ENCODE results near the gene RAD51.

The RAD51 gene

DNA sequence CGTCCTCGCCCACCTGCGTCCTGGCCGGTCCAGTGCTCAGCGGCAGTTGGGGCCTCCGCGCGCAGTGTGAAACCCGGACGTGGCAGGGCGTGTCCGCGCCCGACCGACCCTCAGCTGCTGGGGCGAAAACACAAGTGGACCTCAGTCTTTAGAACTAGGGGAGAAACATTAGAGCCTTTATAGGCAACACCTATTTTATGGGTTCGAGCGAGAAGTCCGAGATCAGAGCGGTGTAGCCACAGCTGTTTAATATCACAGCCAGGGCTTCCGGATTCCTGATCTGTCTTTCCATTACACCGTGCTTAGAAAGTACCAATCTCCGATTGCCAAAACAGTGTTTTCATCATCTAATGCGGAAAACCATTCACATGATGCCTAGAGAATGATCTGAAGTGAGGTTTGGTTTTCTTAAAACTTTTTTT, 506 bp downstream of the RAD51 start:
- no peaks in the 10 kb centered on the region for H4K20me1 ChIP-seq (ENCODE audit: insufficient read depth, low read length)
- peak overlapping the region; percentile 92 for H3K4me3 ChIP-seq (ENCODE audit: low read depth, low read length, poor library complexity, severe bottlenecking)
- peak overlapping the region; percentile 85 for H3K9ac ChIP-seq (ENCODE audit: low read length)
- peaks cover 18% of the 10 kb centered on the region for H3K4me1 ChIP-seq (ENCODE audit: insufficient read depth, low read length, severe bottlenecking)
- no peaks in the 10 kb centered on the region for H3K9me3 ChIP-seq (ENCODE audit: low read length)
- H3K27me3 ChIP-seq (ENCODE audit: insufficient read depth, low read length), result no peaks in the 10 kb centered on the region
- H3K36me3 ChIP-seq (ENCODE audit: insufficient read depth, low read length), result peaks cover 20% of the 10 kb centered on the region
- H3K9me2 ChIP-seq (ENCODE audit: low read depth, low read length), result no peaks in the 10 kb centered on the region
- H2AFZ ChIP-seq (ENCODE audit: low read length), result no peak overlapping the region
- H3K79me2 ChIP-seq (ENCODE audit: insufficient read depth, low read length), result peaks cover 11% of the 10 kb centered on the region
- H3K27ac ChIP-seq (ENCODE audit: low read depth, low read length, poor library complexity, severe bottlenecking), result peak overlapping the region; percentile 91
- TF ChIP-seq, protein P1, sequence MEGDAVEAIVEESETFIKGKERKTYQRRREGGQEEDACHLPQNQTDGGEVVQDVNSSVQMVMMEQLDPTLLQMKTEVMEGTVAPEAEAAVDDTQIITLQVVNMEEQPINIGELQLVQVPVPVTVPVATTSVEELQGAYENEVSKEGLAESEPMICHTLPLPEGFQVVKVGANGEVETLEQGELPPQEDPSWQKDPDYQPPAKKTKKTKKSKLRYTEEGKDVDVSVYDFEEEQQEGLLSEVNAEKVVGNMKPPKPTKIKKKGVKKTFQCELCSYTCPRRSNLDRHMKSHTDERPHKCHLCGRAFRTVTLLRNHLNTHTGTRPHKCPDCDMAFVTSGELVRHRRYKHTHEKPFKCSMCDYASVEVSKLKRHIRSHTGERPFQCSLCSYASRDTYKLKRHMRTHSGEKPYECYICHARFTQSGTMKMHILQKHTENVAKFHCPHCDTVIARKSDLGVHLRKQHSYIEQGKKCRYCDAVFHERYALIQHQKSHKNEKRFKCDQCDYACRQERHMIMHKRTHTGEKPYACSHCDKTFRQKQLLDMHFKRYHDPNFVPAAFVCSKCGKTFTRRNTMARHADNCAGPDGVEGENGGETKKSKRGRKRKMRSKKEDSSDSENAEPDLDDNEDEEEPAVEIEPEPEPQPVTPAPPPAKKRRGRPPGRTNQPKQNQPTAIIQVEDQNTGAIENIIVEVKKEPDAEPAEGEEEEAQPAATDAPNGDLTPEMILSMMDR (IDR thresholded peaks at IDR 0.05; ENCODE audit: low read length), result no peak
- TF ChIP-seq EZH2 (IDR thresholded peaks at IDR 0.05; ENCODE audit: borderline replicate concordance, low read length), result no peak
- H3K4me2 ChIP-seq (ENCODE audit: low read length), result peak overlapping the region; percentile 87
- H3F3A ChIP-seq (ENCODE audit: insufficient read depth, low read length), result no peaks in the 10 kb centered on the region; the same call in 1 of the 2 replicates

GRCh38 chr15:40696228-40696627, 1.3 kb downstream of the RAD51 start:
- peaks cover 18% of the 10 kb centered on the region for H3K4me1 ChIP-seq (ENCODE audit: insufficient read depth, low read length, severe bottlenecking)
- H3K36me3 ChIP-seq (ENCODE audit: insufficient read depth, low read length), result peaks cover 27% of the 10 kb centered on the region
- H3K4me2 ChIP-seq (ENCODE audit: low read length), result peak overlapping the region; percentile 87
- no peaks in the 10 kb centered on the region for H3K9me2 ChIP-seq (ENCODE audit: low read depth, low read length)
- H3K4me3 ChIP-seq (ENCODE audit: low read depth, low read length, poor library complexity, severe bottlenecking), result peak overlapping the region; percentile 92
- peaks cover 11% of the 10 kb centered on the region for H3K79me2 ChIP-seq (ENCODE audit: insufficient read depth, low read length)
- no peak for TF ChIP-seq EZH2 (IDR thresholded peaks at IDR 0.05; ENCODE audit: borderline replicate concordance, low read length)
- TF ChIP-seq, protein P1 (IDR thresholded peaks at IDR 0.05; ENCODE audit: low read length), result no peak
- H4K20me1 ChIP-seq (ENCODE audit: insufficient read depth, low read length), result no peaks in the 10 kb centered on the region
- H3F3A ChIP-seq (ENCODE audit: insufficient read depth, low read length), result no peaks in the 10 kb centered on the region; the same call in 1 of the 2 replicates
- no peaks in the 10 kb centered on the region for H3K27me3 ChIP-seq (ENCODE audit: insufficient read depth, low read length)
- no peaks in the 10 kb centered on the region for H3K9me3 ChIP-seq (ENCODE audit: low read length)
- no peak overlapping the region for H2AFZ ChIP-seq (ENCODE audit: low read length)
- H3K27ac ChIP-seq (ENCODE audit: low read depth, low read length, poor library complexity, severe bottlenecking), result peak overlapping the region; percentile 91
- H3K9ac ChIP-seq (ENCODE audit: low read length), result peak overlapping the region; percentile 85; the same call in 1 of the 2 replicates

GRCh38 chr15:40697916-40698315, 2.9 kb downstream of the RAD51 start:
- Histone ChIP-seq H3K36me3 (ENCODE audit: insufficient read depth, low read length) (peaks cover 44% of the 10 kb centered on the region), H4K20me1 (ENCODE audit: insufficient read depth, low read length) (no peaks in the 10 kb centered on the region), H3K9ac (ENCODE audit: low read length) (no peak overlapping the region), H3K27ac (ENCODE audit: low read depth, low read length, poor library complexity, severe bottlenecking) (no peak overlapping the region), H3K79me2 (ENCODE audit: insufficient read depth, low read length) (peaks cover 11% of the 10 kb centered on the region), H3K9me3 (ENCODE audit: low read length) (no peaks in the 10 kb centered on the region), H3K4me2 (ENCODE audit: low read length) (no peak overlapping the region), H3K9me2 (ENCODE audit: low read depth, low read length) (no peaks in the 10 kb centered on the region), H3K4me3 (ENCODE audit: low read depth, low read length, poor library complexity, severe bottlenecking) (no peak overlapping the region), H2AFZ (ENCODE audit: low read length) (no peak overlapping the region), H3K4me1 (ENCODE audit: insufficient read depth, low read length, severe bottlenecking) (peaks cover 18% of the 10 kb centered on the region), H3F3A (ENCODE audit: insufficient read depth, low read length) (no peaks in the 10 kb centered on the region; the same call in 1 of the 2 replicates), H3K27me3 (ENCODE audit: insufficient read depth, low read length) (no peaks in the 10 kb centered on the region)
- TF ChIP-seq EZH2 (IDR thresholded peaks at IDR 0.05; ENCODE audit: borderline replicate concordance, low read length), result no peak
- TF ChIP-seq, protein P1 (IDR thresholded peaks at IDR 0.05; ENCODE audit: low read length), result no peak
